ENCODE measurements around the gene WBP11. TPM values are rescaled to one million over a fixed set of nuclear protein-coding genes. Genes with fewer than 3 reads are reported as not detected.

The WBP11 gene
- total RNA-seq, 1 donor from 2014 or later = 62.4 TPM

DNA sequence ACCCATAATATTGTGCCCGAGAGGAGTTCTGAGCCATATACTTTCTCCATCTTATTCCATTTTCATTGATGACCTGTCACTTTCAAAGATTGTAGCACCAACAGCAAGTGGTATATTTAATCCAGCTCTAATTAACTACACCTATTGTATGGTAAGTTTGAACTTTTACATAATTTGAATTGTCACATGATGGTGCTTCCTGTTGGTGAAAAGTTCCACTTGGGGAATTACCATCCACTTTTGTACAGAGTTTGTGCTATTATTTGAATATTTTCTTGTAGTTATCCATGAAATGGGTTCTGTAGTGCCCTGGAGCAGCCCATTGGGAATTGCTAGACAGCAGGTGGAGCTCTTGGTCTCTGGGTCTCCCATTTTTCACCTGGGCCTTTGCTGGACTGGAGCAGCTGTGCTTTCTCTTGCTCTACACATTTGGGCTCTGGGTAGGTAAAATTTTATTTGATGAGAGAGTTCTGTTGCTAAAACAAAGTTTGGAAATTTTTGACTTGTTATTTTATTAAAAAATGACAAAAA lies 7.7 kb upstream of the WBP11 start:
- no peak for DNase-seq (ENCODE audit: extremely low spot score, unreplicated experiment)
- H3K4me1 Mint-ChIP-seq (ENCODE audit: unreplicated experiment) = peaks cover 2% of the 10 kb centered on the region
- no peak overlapping the region for H3K27ac Mint-ChIP-seq (ENCODE audit: unreplicated experiment)
- H3K36me3 Mint-ChIP-seq (ENCODE audit: unreplicated experiment) = no peaks in the 10 kb centered on the region
- no peaks in the 10 kb centered on the region for H3K9me3 Mint-ChIP-seq (ENCODE audit: unreplicated experiment)
- no peak overlapping the region for H3K4me3 Mint-ChIP-seq (ENCODE audit: unreplicated experiment)
- H3K27me3 Mint-ChIP-seq (ENCODE audit: unreplicated experiment) = no peaks in the 10 kb centered on the region
- peak; percentile 40 for TF ChIP-seq CTCF (IDR thresholded peaks at IDR 0.05)

DNA sequence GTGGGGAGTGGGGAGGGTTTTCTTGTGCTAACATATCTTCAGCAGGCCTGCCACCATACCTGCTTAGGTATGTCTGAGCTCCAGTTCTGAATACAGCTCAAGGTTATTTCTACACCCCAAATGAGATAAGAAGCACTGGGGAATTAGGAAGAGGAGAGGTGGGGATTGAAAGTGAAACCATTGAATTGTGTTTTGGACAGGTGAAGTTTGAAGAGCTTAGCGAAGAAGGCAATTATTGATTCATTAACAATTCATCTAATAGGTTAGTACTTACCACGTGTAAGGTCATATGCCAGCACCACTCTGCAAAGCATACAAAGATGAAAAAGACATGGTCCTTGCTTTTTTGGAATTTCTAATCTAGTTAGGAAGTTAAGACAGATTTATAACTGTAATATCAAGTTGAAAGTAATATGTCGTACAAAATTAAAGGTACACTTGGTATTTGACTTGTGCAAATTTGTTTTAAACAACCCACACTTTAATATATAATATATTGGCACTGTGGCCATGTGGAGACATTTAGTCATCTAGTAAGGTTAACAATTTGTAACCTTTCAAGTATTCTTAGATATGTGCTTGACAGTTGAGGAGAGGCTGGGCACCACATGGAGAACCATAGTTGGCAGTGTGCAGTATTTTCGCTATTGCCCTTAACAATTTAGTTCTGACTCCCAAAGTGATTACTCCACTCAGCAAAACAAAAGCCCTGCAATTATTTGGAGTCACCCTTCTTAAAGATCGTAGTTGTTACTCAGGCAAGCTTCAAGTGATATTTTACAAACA lies 7.1 kb upstream of the WBP11 start:
- Mint-ChIP-seq H3K9me3 (ENCODE audit: unreplicated experiment) (no peaks in the 10 kb centered on the region), H3K27me3 (ENCODE audit: unreplicated experiment) (no peaks in the 10 kb centered on the region), H3K36me3 (ENCODE audit: unreplicated experiment) (no peaks in the 10 kb centered on the region), H3K4me3 (ENCODE audit: unreplicated experiment) (no peak overlapping the region), H3K4me1 (ENCODE audit: unreplicated experiment) (peaks cover 2% of the 10 kb centered on the region), H3K27ac (ENCODE audit: unreplicated experiment) (no peak overlapping the region)
- no peak for TF ChIP-seq CTCF (IDR thresholded peaks at IDR 0.05)
- DNase-seq (ENCODE audit: extremely low spot score, unreplicated experiment) = no peak

GRCh38 chr12:14803830-14804160 lies 517 bp upstream of the WBP11 start:
- no peaks in the 10 kb centered on the region for H3K27me3 Mint-ChIP-seq (ENCODE audit: unreplicated experiment)
- DNase-seq (ENCODE audit: extremely low spot score, unreplicated experiment) = no peak
- H3K9me3 Mint-ChIP-seq (ENCODE audit: unreplicated experiment) = no peaks in the 10 kb centered on the region
- TF ChIP-seq CTCF (IDR thresholded peaks at IDR 0.05) = no peak
- H3K36me3 Mint-ChIP-seq (ENCODE audit: unreplicated experiment) = peaks cover 11% of the 10 kb centered on the region
- H3K27ac Mint-ChIP-seq (ENCODE audit: unreplicated experiment) = no peak overlapping the region
- peaks cover 11% of the 10 kb centered on the region for H3K4me1 Mint-ChIP-seq (ENCODE audit: unreplicated experiment)
- no peak overlapping the region for H3K4me3 Mint-ChIP-seq (ENCODE audit: unreplicated experiment)

DNA sequence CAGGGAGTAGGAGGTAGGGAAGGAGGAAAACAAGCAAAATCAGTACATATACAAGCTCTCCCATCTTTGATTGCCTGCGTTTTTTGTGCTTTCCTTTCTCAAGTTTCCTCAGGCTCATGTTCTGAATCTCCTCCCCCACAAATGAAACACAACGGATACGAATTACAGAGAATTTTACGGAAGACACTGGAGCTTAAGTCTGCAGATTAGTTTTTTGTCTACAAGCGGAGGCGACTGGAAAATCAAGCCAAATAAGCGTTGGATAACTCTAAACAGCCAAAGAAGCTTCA lies 612 bp downstream of the WBP11 start:
- TF ChIP-seq CTCF (IDR thresholded peaks at IDR 0.05) = no peak
- peaks cover 11% of the 10 kb centered on the region for H3K4me1 Mint-ChIP-seq (ENCODE audit: unreplicated experiment)
- no peak for DNase-seq (ENCODE audit: extremely low spot score, unreplicated experiment)
- no peak overlapping the region for H3K4me3 Mint-ChIP-seq (ENCODE audit: unreplicated experiment)
- H3K9me3 Mint-ChIP-seq (ENCODE audit: unreplicated experiment) = no peaks in the 10 kb centered on the region
- no peaks in the 10 kb centered on the region for H3K27me3 Mint-ChIP-seq (ENCODE audit: unreplicated experiment)
- peaks cover 18% of the 10 kb centered on the region for H3K36me3 Mint-ChIP-seq (ENCODE audit: unreplicated experiment)
- H3K27ac Mint-ChIP-seq (ENCODE audit: unreplicated experiment) = no peak overlapping the region

- Mint-ChIP-seq H3K9me3 (ENCODE audit: unreplicated experiment) (no peaks in the 10 kb centered on the region), H3K36me3 (ENCODE audit: unreplicated experiment) (peaks cover 23% of the 10 kb centered on the region), H3K27me3 (ENCODE audit: unreplicated experiment) (no peaks in the 10 kb centered on the region), H3K27ac (ENCODE audit: unreplicated experiment) (no peak overlapping the region), H3K4me3 (ENCODE audit: unreplicated experiment) (no peak overlapping the region), H3K4me1 (ENCODE audit: unreplicated experiment) (peaks cover 11% of the 10 kb centered on the region)
- DNase-seq (ENCODE audit: extremely low spot score, unreplicated experiment) = no peak
- TF ChIP-seq CTCF (IDR thresholded peaks at IDR 0.05) = no peak
These were observed 1.0 kb downstream of the WBP11 start for GRCh38 chr12:14802247-14802646.
